Vagina (tissue), 2 donors: ENCODE results near the gene ABCA3.

Experiments used
- POLR2A ChIP-seq, 2 donors: fragments of 450-650 bp; IDR thresholded peaks; one replicate each; pipeline ENCODE4 v1.6.1; 2017; ENCODE audit warnings: antibody characterized with exemption in 2 of 2, mild to moderate bottlenecking in 2 of 2, moderate library complexity in 2 of 2
- TF ChIP-seq, protein P1 (sequence below), 3 experiments: fragments of 450-650 bp in 2 of 3; fragments of 200-600 bp in 1 of 3; sonication (generic) in 1 of 3; IDR thresholded peaks; one replicate each; pipeline ENCODE4 v1.5.1; 2017 to 2019; ENCODE audit warnings: antibody characterized with exemption in 3 of 3, mild to moderate bottlenecking in 2 of 3, moderate library complexity in 2 of 3

DNA sequence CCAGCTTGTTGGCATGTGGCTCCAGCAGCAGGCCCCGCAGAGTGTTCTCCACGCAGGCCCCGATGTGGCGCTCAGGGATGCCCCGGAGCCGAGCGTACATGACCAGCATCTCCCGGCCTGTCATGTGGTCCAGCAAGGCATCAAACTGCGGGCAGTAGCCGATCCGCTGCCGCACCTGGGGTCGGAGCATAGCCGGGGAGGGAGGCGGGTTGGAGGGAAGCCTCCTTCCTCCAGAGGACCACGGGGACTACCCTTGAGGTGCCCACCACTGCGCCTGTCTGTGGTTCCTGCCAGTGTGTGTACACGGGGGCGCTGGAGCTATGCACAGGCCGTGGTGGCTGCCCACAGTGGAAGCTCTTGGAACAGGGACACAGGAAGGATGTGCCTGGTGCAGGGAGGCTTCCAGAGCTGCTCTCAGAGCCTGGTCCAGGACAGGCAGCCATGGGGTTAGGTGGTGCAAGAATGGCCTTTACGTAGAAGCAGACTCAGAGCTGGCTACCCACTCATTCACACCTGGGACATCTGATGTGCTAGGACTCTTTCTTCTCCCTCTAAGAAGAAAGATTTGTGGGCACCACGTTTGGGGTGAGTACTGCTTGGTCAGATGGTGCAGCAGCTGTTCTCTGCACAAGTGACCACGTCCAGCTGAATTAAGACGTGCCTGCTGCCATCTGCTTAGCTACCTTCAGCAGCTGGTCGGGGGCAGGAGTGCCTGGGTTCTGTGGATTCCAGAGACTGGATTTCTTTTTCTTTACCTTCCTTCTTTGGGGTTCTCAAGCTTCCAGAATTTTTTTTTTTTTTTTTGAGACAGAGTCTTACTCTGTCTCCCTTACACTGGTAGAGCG, 61.4 kb downstream of the ABCA3 start:
- no peak for TF ChIP-seq POLR2A (IDR thresholded peaks at IDR 0.05)
- TF ChIP-seq, protein P1, sequence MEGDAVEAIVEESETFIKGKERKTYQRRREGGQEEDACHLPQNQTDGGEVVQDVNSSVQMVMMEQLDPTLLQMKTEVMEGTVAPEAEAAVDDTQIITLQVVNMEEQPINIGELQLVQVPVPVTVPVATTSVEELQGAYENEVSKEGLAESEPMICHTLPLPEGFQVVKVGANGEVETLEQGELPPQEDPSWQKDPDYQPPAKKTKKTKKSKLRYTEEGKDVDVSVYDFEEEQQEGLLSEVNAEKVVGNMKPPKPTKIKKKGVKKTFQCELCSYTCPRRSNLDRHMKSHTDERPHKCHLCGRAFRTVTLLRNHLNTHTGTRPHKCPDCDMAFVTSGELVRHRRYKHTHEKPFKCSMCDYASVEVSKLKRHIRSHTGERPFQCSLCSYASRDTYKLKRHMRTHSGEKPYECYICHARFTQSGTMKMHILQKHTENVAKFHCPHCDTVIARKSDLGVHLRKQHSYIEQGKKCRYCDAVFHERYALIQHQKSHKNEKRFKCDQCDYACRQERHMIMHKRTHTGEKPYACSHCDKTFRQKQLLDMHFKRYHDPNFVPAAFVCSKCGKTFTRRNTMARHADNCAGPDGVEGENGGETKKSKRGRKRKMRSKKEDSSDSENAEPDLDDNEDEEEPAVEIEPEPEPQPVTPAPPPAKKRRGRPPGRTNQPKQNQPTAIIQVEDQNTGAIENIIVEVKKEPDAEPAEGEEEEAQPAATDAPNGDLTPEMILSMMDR (IDR thresholded peaks at IDR 0.05), result no peak
